Endodermal cell (in vitro differentiated cells): ENCODE data around the gene NSMCE1. TPM values are rescaled to one million over a fixed set of nuclear protein-coding genes. Genes with fewer than 3 reads are reported as not detected.
"Not testable (repeated sequence)": the region's sequence is repeated elsewhere in the genome, so short reads cannot be mapped to it uniquely, and the experiment has no call there.

ENCODE experiments used
- DNase-seq: peaks from one replicate; pipeline ENCODE4 v3.0.0-alpha.2; 2017
- H3K27ac ChIP-seq: 2 replicates; pipeline ENCODE4 v1.5.1; 2013; ENCODE audit warnings: mild to moderate bottlenecking, low read depth, low read length, moderate library complexity
- H3K27me3 ChIP-seq: 2 replicates; pipeline ENCODE4 v1.6.1; 2013; ENCODE audit warnings: mild to moderate bottlenecking, low read length, moderate library complexity; ENCODE audit not compliant: insufficient read depth, control insufficient read depth, poor library complexity, severe bottlenecking
- H3K36me3 ChIP-seq: 2 replicates; pipeline ENCODE4 v1.7.0; 2013; ENCODE audit warnings: mild to moderate bottlenecking, low read length, moderate library complexity; ENCODE audit not compliant: control insufficient read depth, insufficient read depth
- H3K4me1 ChIP-seq: one replicate; pipeline ENCODE4 v1.7.0; 2013; ENCODE audit warnings: low read length; ENCODE audit not compliant: control insufficient read depth, insufficient read depth
- H3K4me3 ChIP-seq: 2 replicates; pipeline ENCODE4 v1.5.1; 2013; ENCODE audit warnings: mild to moderate bottlenecking, low read length, moderate library complexity
- H3K9ac ChIP-seq: 2 replicates; pipeline ENCODE4 v1.6.1; 2013; ENCODE audit warnings: mild to moderate bottlenecking, low read length, moderate library complexity; ENCODE audit not compliant: poor library complexity, severe bottlenecking; ENCODE audit errors: extremely low read depth
- H3K9me3 ChIP-seq: 2 replicates; pipeline ENCODE4 v1.6.1; 2013; ENCODE audit warnings: mild to moderate bottlenecking, low read length, moderate library complexity; ENCODE audit not compliant: control insufficient read depth
- H3K27ac Mint-ChIP-seq: 2 replicates; pipeline ENCODE4 v1.8.0; 2020; ENCODE audit warnings: mixed read lengths
- H3K27me3 Mint-ChIP-seq: 2 replicates; pipeline ENCODE4 v1.8.0; 2021; ENCODE audit warnings: mild to moderate bottlenecking, mixed read lengths; ENCODE audit not compliant: insufficient read depth
- H3K36me3 Mint-ChIP-seq: 2 replicates; pipeline ENCODE4 v1.8.0; 2020; ENCODE audit warnings: low read depth, mixed read lengths
- H3K4me1 Mint-ChIP-seq: 2 replicates; pipeline ENCODE4 v1.8.0; 2020; ENCODE audit warnings: mixed read lengths
- H3K4me3 Mint-ChIP-seq: 2 replicates; pipeline ENCODE4 v1.8.0; 2020; ENCODE audit warnings: mild to moderate bottlenecking, moderate library complexity, mixed read lengths
- H3K9me3 Mint-ChIP-seq: 2 replicates; pipeline ENCODE4 v1.8.0; 2020; ENCODE audit warnings: mild to moderate bottlenecking, mixed read lengths
- CTCF ChIP-seq: fragments of 200-600 bp; sonication (generic); conservative IDR thresholded peaks from 2 replicates; pipeline ENCODE4 v1.5.0; 2021; ENCODE audit warnings: antibody characterized with exemption, mild to moderate bottlenecking
- WGBS, 2 experiments: methylation state at CpG; one replicate each; pipeline versions ENCODE4 v1.1.5 to v1.1.7; 2013; ENCODE audit warnings: missing lambda C conversion rate in 2 of 2, mixed read lengths in 1 of 2; ENCODE audit not compliant: insufficient coverage in 1 of 2, insufficient read length in 1 of 2; 5-methylcytosine and 5-hydroxymethylcytosine counted together
- total RNA-seq, 2 donors: library from RNA; stranded (reverse); fragmentation: NEBNext Ultra II Directional in 1 of 2; extraction: Animal tissue kit (Norgen Biotek cat#: 25700) in 1 of 2; gene quantifications; 2 replicates in 1 of 2; 3 replicates in 1 of 2; pipeline ENCODE4 v1.2.1, GENCODE V29; 2021

NSMCE1 gene
- total RNA-seq, 2 donors from 2014 or later, result 22.3 to 22.4 TPM

- Mint-ChIP-seq H3K4me3 (peak overlapping the region; percentile 65), H3K36me3 (peaks cover under 1% of the 10 kb centered on the region), H3K4me1 (peaks cover 8% of the 10 kb centered on the region), H3K27ac (no peak overlapping the region), H3K27me3 (peaks cover 3% of the 10 kb centered on the region), H3K9me3 (no peaks in the 10 kb centered on the region)
- Histone ChIP-seq H3K4me3 (no peak overlapping the region), H3K9ac (no peak overlapping the region), H3K27me3 (peaks cover 7% of the 10 kb centered on the region), H3K9me3 (no peaks in the 10 kb centered on the region), H3K4me1 (no peaks in the 10 kb centered on the region), H3K27ac (no peak overlapping the region), H3K36me3 (no peaks in the 10 kb centered on the region)
- no peak for TF ChIP-seq CTCF
- 88% methylated on average over 7 of the region's 8 CpGs; no CpG with 5 or more reads in 1 of the 2 experiments for WGBS, 2 experiments
- DNase-seq, result peak; percentile 15
Observed at GRCh38 chr16:27267037-27267677, 1.4 kb downstream of the NSMCE1 start.

GRCh38 chr16:27265982-27266381 lies 2.6 kb downstream of the NSMCE1 start:
- Histone ChIP-seq H3K9ac (no peak overlapping the region), H3K4me1 (no peaks in the 10 kb centered on the region), H3K27ac (no peak overlapping the region), H3K36me3 (no peaks in the 10 kb centered on the region), H3K27me3 (no peaks in the 10 kb centered on the region), H3K4me3 (no peak overlapping the region), H3K9me3 (no peaks in the 10 kb centered on the region)
- Mint-ChIP-seq H3K36me3 (no peaks in the 10 kb centered on the region), H3K27ac (no peak overlapping the region), H3K4me1 (peaks cover 5% of the 10 kb centered on the region), H3K9me3 (no peaks in the 10 kb centered on the region), H3K27me3 (peaks cover 3% of the 10 kb centered on the region), H3K4me3 (no peak overlapping the region)
- no peak for TF ChIP-seq CTCF
- DNase-seq, result peak; percentile 8
- no CpG with 5 or more reads among the region's 1 CpG for WGBS, 2 experiments

- no peaks in the 10 kb centered on the region for H3K27me3 ChIP-seq
- H3K9me3 Mint-ChIP-seq, result no peaks in the 10 kb centered on the region
- no peaks in the 10 kb centered on the region for H3K36me3 ChIP-seq
- H3K4me1 ChIP-seq, result no peaks in the 10 kb centered on the region
- H3K4me3 Mint-ChIP-seq, result no peak overlapping the region
- peaks cover 3% of the 10 kb centered on the region for H3K27me3 Mint-ChIP-seq
- H3K27ac Mint-ChIP-seq, result no peak overlapping the region
- no peak overlapping the region for H3K4me3 ChIP-seq
- 78 to 80% methylated on average over 3 to 6 of the region's 6 CpGs for whole genome bisulfite sequencing, 2 experiments
- H3K9ac ChIP-seq, result no peak overlapping the region
- no peaks in the 10 kb centered on the region for H3K36me3 Mint-ChIP-seq
- DNase-seq, result no peak
- peaks cover 4% of the 10 kb centered on the region for H3K4me1 Mint-ChIP-seq
- no peak overlapping the region for H3K27ac ChIP-seq
- H3K9me3 ChIP-seq, result no peaks in the 10 kb centered on the region
- no peak for TF ChIP-seq CTCF
Observed at GRCh38 chr16:27264151-27264550, 4.4 kb downstream of the NSMCE1 start.

GRCh38 chr16:27262904-27263423 lies 5.6 kb downstream of the NSMCE1 start:
- not testable (repeated sequence) for H3K9me3 ChIP-seq, H3K9ac ChIP-seq, H3K27me3 ChIP-seq, H3K9me3 Mint-ChIP-seq, H3K4me1 Mint-ChIP-seq, H3K36me3 ChIP-seq, H3K27me3 Mint-ChIP-seq, H3K27ac ChIP-seq, H3K36me3 Mint-ChIP-seq, H3K4me3 ChIP-seq, H3K4me1 ChIP-seq, H3K27ac Mint-ChIP-seq, DNase-seq, H3K4me3 Mint-ChIP-seq
- WGBS, 2 experiments, result 88 to 92% methylated on average over 1 to 2 of the region's 2 CpGs
